ENCODE results near the gene WIZ.

DNA sequence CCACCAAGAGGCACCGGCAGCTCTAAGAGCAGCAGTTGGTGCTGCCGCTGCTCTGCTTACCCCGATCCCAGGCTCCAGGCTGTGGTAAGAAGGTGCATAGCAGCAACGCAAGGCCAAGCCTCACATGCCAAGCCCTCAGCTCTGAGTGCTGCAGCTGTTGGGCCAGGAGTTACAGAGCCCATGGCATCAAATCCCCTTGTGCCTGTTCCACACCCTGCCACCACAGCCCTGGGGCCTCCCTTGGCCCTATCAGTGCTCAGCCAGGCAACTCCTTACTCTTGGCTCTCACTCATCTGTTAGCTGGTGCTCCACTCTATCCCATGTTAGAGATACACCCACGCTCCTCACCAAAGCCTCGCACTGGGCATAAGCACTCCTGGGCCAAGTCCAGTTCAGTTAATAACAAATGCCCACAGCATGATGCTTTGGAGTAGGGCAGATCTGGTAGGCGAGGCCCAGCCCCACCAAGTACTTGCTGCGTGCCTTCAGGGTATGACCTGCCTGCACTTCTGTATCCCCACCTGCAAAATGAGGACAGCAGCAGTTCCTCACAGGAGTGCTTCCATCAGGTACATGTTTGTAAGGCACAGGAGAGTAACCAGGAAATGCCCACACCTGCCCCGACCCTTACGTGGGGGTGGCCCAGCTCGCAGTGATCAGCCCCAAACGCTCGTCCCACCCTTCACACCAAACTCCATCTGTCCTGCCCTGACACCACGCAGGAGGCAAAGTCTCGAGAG is 47.2 kb downstream of the WIZ start:
- TF ChIP-seq, protein P1, sequence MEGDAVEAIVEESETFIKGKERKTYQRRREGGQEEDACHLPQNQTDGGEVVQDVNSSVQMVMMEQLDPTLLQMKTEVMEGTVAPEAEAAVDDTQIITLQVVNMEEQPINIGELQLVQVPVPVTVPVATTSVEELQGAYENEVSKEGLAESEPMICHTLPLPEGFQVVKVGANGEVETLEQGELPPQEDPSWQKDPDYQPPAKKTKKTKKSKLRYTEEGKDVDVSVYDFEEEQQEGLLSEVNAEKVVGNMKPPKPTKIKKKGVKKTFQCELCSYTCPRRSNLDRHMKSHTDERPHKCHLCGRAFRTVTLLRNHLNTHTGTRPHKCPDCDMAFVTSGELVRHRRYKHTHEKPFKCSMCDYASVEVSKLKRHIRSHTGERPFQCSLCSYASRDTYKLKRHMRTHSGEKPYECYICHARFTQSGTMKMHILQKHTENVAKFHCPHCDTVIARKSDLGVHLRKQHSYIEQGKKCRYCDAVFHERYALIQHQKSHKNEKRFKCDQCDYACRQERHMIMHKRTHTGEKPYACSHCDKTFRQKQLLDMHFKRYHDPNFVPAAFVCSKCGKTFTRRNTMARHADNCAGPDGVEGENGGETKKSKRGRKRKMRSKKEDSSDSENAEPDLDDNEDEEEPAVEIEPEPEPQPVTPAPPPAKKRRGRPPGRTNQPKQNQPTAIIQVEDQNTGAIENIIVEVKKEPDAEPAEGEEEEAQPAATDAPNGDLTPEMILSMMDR (IDR thresholded peaks at IDR 0.05) = no peak
- TF ChIP-seq POLR2AphosphoS5 (IDR thresholded peaks at IDR 0.05) (no peak), POLR2A (IDR thresholded peaks at IDR 0.05) (no peak), EP300 (IDR thresholded peaks at IDR 0.05) (no peak)

All from gastroesophageal sphincter (tissue), 3 donors.